Measurements from ENCODE around the gene LAMA3.

The LAMA3 gene

GRCh38 chr18:23827681-23828080 is 138.4 kb downstream of the LAMA3 start:
- no peak for DNase-seq

GRCh38 chr18:23828426-23828825 is 139.2 kb downstream of the LAMA3 start:
- no peak for DNase-seq

GRCh38 chr18:23832911-23833310 is 143.7 kb downstream of the LAMA3 start:
- DNase-seq = no peak

- DNase-seq = peak; percentile 18
Observed at GRCh38 chr18:23833714-23834113, 144.5 kb downstream of the LAMA3 start.

GRCh38 chr18:23835091-23835490 is 145.8 kb downstream of the LAMA3 start:
- no peak for DNase-seq

- DNase-seq = no peak
Observed at GRCh38 chr18:23835506-23835905, 146.3 kb downstream of the LAMA3 start.

GRCh38 chr18:23837591-23837990 is 148.3 kb downstream of the LAMA3 start:
- DNase-seq = no peak

GRCh38 chr18:23838233-23838632 is 149.0 kb downstream of the LAMA3 start:
- no peak for DNase-seq

- DNase-seq = no peak
Observed at GRCh38 chr18:23838801-23839366, 149.6 kb downstream of the LAMA3 start.

GRCh38 chr18:23842305-23842704 is 153.1 kb downstream of the LAMA3 start:
- DNase-seq = no peak

GRCh38 chr18:23844991-23845680 is 155.9 kb downstream of the LAMA3 start:
- no peak for DNase-seq

GRCh38 chr18:23845988-23846630 is 156.9 kb downstream of the LAMA3 start:
- no peak for DNase-seq

GRCh38 chr18:23847321-23847986 is 158.2 kb downstream of the LAMA3 start:
- DNase-seq = no peak

GRCh38 chr18:23849141-23849540 is 159.9 kb downstream of the LAMA3 start:
- no peak for DNase-seq

GRCh38 chr18:23850215-23850614 is 161.0 kb downstream of the LAMA3 start:
- no peak for DNase-seq

- DNase-seq = no peak
Observed at GRCh38 chr18:23851470-23852002, 162.3 kb downstream of the LAMA3 start.

GRCh38 chr18:23852236-23853045 is 163.2 kb downstream of the LAMA3 start:
- no peak for DNase-seq

- no peak for DNase-seq
Observed at GRCh38 chr18:23853448-23854195, 164.4 kb downstream of the LAMA3 start.

- DNase-seq = no peak
Observed at GRCh38 chr18:23855721-23856120, 166.5 kb downstream of the LAMA3 start.

GRCh38 chr18:23856466-23857163 is 167.4 kb downstream of the LAMA3 start:
- no peak for DNase-seq

- DNase-seq = no peak
Observed at GRCh38 chr18:23857164-23857552, 167.9 kb downstream of the LAMA3 start.

Measured in DMS79 treated with DMSO at 0.1 percent for 48 hours (cell line).